ENCODE measurements around the gene ACSF3.

DNA sequence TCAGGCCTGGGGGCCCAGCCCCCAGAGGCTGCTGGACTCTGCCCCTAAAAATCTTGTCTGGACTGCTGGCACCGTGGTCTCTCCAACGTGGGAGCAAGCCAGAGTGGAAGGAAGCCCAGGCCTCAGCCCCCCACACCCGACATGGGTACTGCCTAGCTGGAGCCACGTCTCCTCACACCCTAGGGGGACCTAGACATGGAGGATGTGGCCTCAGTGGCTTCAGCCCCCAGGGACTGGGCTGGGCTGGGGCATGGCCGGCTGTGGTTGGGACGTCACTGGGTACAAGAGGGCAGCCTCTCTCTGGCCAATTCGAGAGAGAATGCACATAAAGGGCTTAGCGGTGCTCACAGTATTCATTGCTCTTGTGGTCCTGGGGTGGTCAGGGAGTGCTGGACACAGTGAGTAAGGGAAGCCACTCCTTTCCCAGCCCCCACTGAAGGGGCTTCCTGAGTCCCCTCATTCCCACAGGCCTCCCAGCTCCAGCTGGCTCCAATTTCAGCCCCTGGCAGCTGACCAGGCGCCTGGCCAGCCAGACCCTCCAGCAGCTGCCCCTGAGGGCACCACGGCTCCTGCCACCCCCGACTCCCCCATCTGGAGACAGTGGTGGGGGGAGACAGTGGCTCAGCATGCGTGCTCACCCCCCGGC is 79.0 kb downstream of the ACSF3 start:
- TF ChIP-seq ZNF596 (tag by site-specific recombination; IDR thresholded peaks at IDR 0.05), result no peak
- no peak for TF ChIP-seq ZNF121 (tag by site-specific recombination; IDR thresholded peaks at IDR 0.05)
- TF ChIP-seq ZBTB17 (tag by site-specific recombination; IDR thresholded peaks at IDR 0.05), result no peak
- TF ChIP-seq SETDB1 (IDR thresholded peaks at IDR 0.05; ENCODE audit: insufficient read length, low read length), result no peak
- TF ChIP-seq HOXA7 (CRISPR knock-in tag; IDR thresholded peaks at IDR 0.05; ENCODE audit: borderline replicate concordance), result no peak
- TF ChIP-seq, protein P1, sequence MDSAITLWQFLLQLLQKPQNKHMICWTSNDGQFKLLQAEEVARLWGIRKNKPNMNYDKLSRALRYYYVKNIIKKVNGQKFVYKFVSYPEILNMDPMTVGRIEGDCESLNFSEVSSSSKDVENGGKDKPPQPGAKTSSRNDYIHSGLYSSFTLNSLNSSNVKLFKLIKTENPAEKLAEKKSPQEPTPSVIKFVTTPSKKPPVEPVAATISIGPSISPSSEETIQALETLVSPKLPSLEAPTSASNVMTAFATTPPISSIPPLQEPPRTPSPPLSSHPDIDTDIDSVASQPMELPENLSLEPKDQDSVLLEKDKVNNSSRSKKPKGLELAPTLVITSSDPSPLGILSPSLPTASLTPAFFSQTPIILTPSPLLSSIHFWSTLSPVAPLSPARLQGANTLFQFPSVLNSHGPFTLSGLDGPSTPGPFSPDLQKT (IDR thresholded peaks at IDR 0.05; ENCODE audit: borderline replicate concordance, low read depth, low read length), result no peak
- TF ChIP-seq, protein P2, sequence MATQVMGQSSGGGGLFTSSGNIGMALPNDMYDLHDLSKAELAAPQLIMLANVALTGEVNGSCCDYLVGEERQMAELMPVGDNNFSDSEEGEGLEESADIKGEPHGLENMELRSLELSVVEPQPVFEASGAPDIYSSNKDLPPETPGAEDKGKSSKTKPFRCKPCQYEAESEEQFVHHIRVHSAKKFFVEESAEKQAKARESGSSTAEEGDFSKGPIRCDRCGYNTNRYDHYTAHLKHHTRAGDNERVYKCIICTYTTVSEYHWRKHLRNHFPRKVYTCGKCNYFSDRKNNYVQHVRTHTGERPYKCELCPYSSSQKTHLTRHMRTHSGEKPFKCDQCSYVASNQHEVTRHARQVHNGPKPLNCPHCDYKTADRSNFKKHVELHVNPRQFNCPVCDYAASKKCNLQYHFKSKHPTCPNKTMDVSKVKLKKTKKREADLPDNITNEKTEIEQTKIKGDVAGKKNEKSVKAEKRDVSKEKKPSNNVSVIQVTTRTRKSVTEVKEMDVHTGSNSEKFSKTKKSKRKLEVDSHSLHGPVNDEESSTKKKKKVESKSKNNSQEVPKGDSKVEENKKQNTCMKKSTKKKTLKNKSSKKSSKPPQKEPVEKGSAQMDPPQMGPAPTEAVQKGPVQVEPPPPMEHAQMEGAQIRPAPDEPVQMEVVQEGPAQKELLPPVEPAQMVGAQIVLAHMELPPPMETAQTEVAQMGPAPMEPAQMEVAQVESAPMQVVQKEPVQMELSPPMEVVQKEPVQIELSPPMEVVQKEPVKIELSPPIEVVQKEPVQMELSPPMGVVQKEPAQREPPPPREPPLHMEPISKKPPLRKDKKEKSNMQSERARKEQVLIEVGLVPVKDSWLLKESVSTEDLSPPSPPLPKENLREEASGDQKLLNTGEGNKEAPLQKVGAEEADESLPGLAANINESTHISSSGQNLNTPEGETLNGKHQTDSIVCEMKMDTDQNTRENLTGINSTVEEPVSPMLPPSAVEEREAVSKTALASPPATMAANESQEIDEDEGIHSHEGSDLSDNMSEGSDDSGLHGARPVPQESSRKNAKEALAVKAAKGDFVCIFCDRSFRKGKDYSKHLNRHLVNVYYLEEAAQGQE (tag by site-specific recombination; IDR thresholded peaks at IDR 0.05), result no peak
- TF ChIP-seq IKZF3 (tag by site-specific recombination; IDR thresholded peaks at IDR 0.05), result no peak
- no peak for TF ChIP-seq ZNF169 (tag by site-specific recombination; IDR thresholded peaks at IDR 0.05)
- TF ChIP-seq, protein P3, sequence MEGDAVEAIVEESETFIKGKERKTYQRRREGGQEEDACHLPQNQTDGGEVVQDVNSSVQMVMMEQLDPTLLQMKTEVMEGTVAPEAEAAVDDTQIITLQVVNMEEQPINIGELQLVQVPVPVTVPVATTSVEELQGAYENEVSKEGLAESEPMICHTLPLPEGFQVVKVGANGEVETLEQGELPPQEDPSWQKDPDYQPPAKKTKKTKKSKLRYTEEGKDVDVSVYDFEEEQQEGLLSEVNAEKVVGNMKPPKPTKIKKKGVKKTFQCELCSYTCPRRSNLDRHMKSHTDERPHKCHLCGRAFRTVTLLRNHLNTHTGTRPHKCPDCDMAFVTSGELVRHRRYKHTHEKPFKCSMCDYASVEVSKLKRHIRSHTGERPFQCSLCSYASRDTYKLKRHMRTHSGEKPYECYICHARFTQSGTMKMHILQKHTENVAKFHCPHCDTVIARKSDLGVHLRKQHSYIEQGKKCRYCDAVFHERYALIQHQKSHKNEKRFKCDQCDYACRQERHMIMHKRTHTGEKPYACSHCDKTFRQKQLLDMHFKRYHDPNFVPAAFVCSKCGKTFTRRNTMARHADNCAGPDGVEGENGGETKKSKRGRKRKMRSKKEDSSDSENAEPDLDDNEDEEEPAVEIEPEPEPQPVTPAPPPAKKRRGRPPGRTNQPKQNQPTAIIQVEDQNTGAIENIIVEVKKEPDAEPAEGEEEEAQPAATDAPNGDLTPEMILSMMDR (tag by site-specific recombination; IDR thresholded peaks at IDR 0.05), result no peak
- TF ChIP-seq, protein P4, sequence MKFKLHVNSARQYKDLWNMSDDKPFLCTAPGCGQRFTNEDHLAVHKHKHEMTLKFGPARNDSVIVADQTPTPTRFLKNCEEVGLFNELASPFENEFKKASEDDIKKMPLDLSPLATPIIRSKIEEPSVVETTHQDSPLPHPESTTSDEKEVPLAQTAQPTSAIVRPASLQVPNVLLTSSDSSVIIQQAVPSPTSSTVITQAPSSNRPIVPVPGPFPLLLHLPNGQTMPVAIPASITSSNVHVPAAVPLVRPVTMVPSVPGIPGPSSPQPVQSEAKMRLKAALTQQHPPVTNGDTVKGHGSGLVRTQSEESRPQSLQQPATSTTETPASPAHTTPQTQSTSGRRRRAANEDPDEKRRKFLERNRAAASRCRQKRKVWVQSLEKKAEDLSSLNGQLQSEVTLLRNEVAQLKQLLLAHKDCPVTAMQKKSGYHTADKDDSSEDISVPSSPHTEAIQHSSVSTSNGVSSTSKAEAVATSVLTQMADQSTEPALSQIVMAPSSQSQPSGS (tag by site-specific recombination; IDR thresholded peaks at IDR 0.05; ENCODE audit: low read depth), result no peak
- no peak for TF ChIP-seq GLI4 (tag by site-specific recombination; IDR thresholded peaks at IDR 0.05)
- no peak for TF ChIP-seq ZNF561 (tag by site-specific recombination; IDR thresholded peaks at IDR 0.05; ENCODE audit: borderline replicate concordance)
